Gastrocnemius medialis (tissue), 4 donors: ENCODE data around the gene SLC12A7. TPM values are rescaled to one million over a fixed set of nuclear protein-coding genes. Genes with fewer than 3 reads are reported as not detected.

ENCODE experiments used
- ATAC-seq, 2 donors: fragments of 150-250 bp; one replicate each; pipeline ENCODE4 v1.9.1; 2016
- DNase-seq, 2 donors: peaks; one replicate each; pipeline ENCODE4 v3.0.0-alpha.2; 2019
- H3K27ac ChIP-seq, 4 donors: fragments of 200-600 bp; sonication (generic); 1 replicate in 1 of 4; 2 replicates in 3 of 4; pipeline ENCODE4 v1.5.1; 2016 to 2018; ENCODE audit warnings: mild to moderate bottlenecking in 2 of 4, moderate library complexity in 1 of 4
- H3K27me3 ChIP-seq, 3 donors: fragments of 200-600 bp; sonication (generic) in 2 of 3; 1 replicate in 1 of 3; 2 replicates in 2 of 3; pipeline versions ENCODE4 v1.5.1 to v1.6.0; 2016 to 2019; ENCODE audit warnings: mild to moderate bottlenecking in 1 of 3, moderate library complexity in 1 of 3
- H3K36me3 ChIP-seq, 2 donors: fragments of 200-600 bp; sonication (generic) in 1 of 2; one replicate each; pipeline ENCODE4 v1.5.1; 2017 to 2018
- H3K4me1 ChIP-seq, 2 donors: fragments of 200-600 bp; sonication (generic) in 1 of 2; one replicate each; pipeline ENCODE4 v1.5.1; 2016 to 2017; ENCODE audit warnings: mild to moderate bottlenecking in 2 of 2
- H3K4me3 ChIP-seq, 4 donors: fragments of 200-600 bp; sonication (generic) in 3 of 4; 1 replicate in 1 of 4; 2 replicates in 3 of 4; pipeline ENCODE4 v1.5.1; 2016 to 2019; ENCODE audit warnings: mild to moderate bottlenecking in 2 of 4
- H3K9me3 ChIP-seq, 3 donors: fragments of 200-600 bp; sonication (generic) in 2 of 3; 1 replicate in 1 of 3; 2 replicates in 2 of 3; pipeline ENCODE4 v1.5.1; 2016 to 2019
- CTCF ChIP-seq, 5 experiments: fragments of 450-650 bp in 3 of 5; fragments of 200-600 bp in 2 of 5; sonication (generic) in 2 of 5; IDR thresholded peaks in 4 of 5; conservative IDR thresholded peaks in 1 of 5; 1 replicate in 4 of 5; 2 replicates in 1 of 5; pipeline ENCODE4 v1.5.1; 2016 to 2019; ENCODE audit warnings: antibody characterized with exemption in 5 of 5, mild to moderate bottlenecking in 3 of 5, moderate library complexity in 3 of 5
- POLR2A ChIP-seq, 2 donors: fragments of 450-650 bp; IDR thresholded peaks; one replicate each; pipeline ENCODE4 v1.6.1; 2017; ENCODE audit warnings: antibody characterized with exemption in 2 of 2, mild to moderate bottlenecking in 2 of 2, moderate library complexity in 2 of 2
- in situ Hi-C, 4 donors: fragments of 200-750 bp; cut with MboI; loops; one replicate each; pipeline versions ENCODE4 v1.15.0 to v1.8.0; 2017; ENCODE audit warnings: low sequenced_read_pairs in 4 of 4
- intact Hi-C: fragments of 100-400 bp; cut with DNase I; formaldehyde crosslinking; loops from one replicate; pipeline ENCODE4 v1.15.1; 2023; ENCODE audit warnings: low total_unique reads
- total RNA-seq, 4 donors: library from RNA; depleted of rRNA; stranded (reverse); fragments of >200 nt; gene quantifications; one replicate each; pipeline versions ENCODE4 v1.1.0 to v1.2.3, GENCODE V29; 2016

The SLC12A7 gene
- total RNA-seq, 4 donors from 2014 or later: 1.6 to 5.3 (median 3.5) TPM

- peaks cover 16 to 36% (median 33%) of the 10 kb centered on the region in 3 donors for H3K27me3 ChIP-seq
- peaks cover 0 to 3% of the 10 kb centered on the region in 2 donors for H3K4me1 ChIP-seq
- no peaks in the 10 kb centered on the region for H3K9me3 ChIP-seq
- H3K27ac ChIP-seq: peak overlapping the region; percentile 52 to 64 (median 58)
- ATAC-seq (peak; percentile 48 to 67), DNase-seq (peak; percentile 26 to 45)
- no peaks in the 10 kb centered on the region for H3K36me3 ChIP-seq
- H3K4me3 ChIP-seq: peak overlapping the region; percentile 39 to 67 (median 54)
- intact Hi-C loops: loop anchor here (2.0 kb wide), 1 partner anchor 136 kb away; no protein-coding TSS in a partner anchor
- TF ChIP-seq CTCF (IDR thresholded peaks at IDR 0.05 in 4 of 5, conservative IDR thresholded peaks at IDR 0.05 in 1 of 5) (peak in 3 of 5 experiments; percentile 15 to 36 (median 20)), POLR2A (IDR thresholded peaks at IDR 0.05) (no peak)
- in situ Hi-C loops: loop anchor here in 1 of 4 donors (25.0 kb wide), 1 partner anchor 133 kb away; no protein-coding TSS in a partner anchor
Measured at GRCh38 chr5:1004461-1005248, 107.2 kb downstream of the SLC12A7 start.

GRCh38 chr5:1003296-1003937 is 108.4 kb downstream of the SLC12A7 start:
- intact Hi-C loops: no loop called here
- no peaks in the 10 kb centered on the region for H3K4me1 ChIP-seq
- peaks cover 14 to 34% (median 28%) of the 10 kb centered on the region in 3 donors for H3K27me3 ChIP-seq
- TF ChIP-seq CTCF (IDR thresholded peaks at IDR 0.05 in 4 of 5, conservative IDR thresholded peaks at IDR 0.05 in 1 of 5): no peak
- no peak for TF ChIP-seq POLR2A (IDR thresholded peaks at IDR 0.05)
- ATAC-seq: no peak
- no peak overlapping the region for H3K4me3 ChIP-seq
- DNase-seq: peak in 1 of 2 donors; percentile 14
- H3K27ac ChIP-seq: peak overlapping the region in 3 of 4 donors; percentile 10 to 64 (median 18)
- no peaks in the 10 kb centered on the region for H3K36me3 ChIP-seq
- H3K9me3 ChIP-seq: no peaks in the 10 kb centered on the region
- in situ Hi-C loops: loop anchor here in 1 of 4 donors (25.0 kb wide), 1 partner anchor 134 kb away; no protein-coding TSS in a partner anchor

GRCh38 chr5:1002836-1003235 is 109.0 kb downstream of the SLC12A7 start:
- Histone ChIP-seq H3K27ac (no peak overlapping the region), H3K9me3 (no peaks in the 10 kb centered on the region), H3K36me3 (no peaks in the 10 kb centered on the region), H3K4me3 (no peak overlapping the region), H3K27me3 (peaks cover 13 to 34% (median 25%) of the 10 kb centered on the region in 3 donors), H3K4me1 (no peaks in the 10 kb centered on the region)
- ATAC-seq (no peak), DNase-seq (no peak)
- TF ChIP-seq CTCF (IDR thresholded peaks at IDR 0.05 in 4 of 5, conservative IDR thresholded peaks at IDR 0.05 in 1 of 5) (no peak), POLR2A (IDR thresholded peaks at IDR 0.05) (no peak)
- in situ Hi-C loops (loop anchor here in 1 of 4 donors (25.0 kb wide), 1 partner anchor 134 kb away; no protein-coding TSS in a partner anchor), intact Hi-C loops (no loop called here)

- Histone ChIP-seq H3K27ac (no peak overlapping the region), H3K4me1 (no peaks in the 10 kb centered on the region), H3K27me3 (peaks cover 10 to 28% (median 18%) of the 10 kb centered on the region in 3 donors), H3K36me3 (no peaks in the 10 kb centered on the region), H3K4me3 (no peak overlapping the region), H3K9me3 (no peaks in the 10 kb centered on the region)
- intact Hi-C loops (no loop called here), in situ Hi-C loops (loop anchor here in 1 of 4 donors (25.0 kb wide), 1 partner anchor 135 kb away; no protein-coding TSS in a partner anchor)
- no peak for TF ChIP-seq CTCF (IDR thresholded peaks at IDR 0.05 in 4 of 5, conservative IDR thresholded peaks at IDR 0.05 in 1 of 5)
- no peak for TF ChIP-seq POLR2A (IDR thresholded peaks at IDR 0.05)
- DNase-seq: no peak
- ATAC-seq: no peak
Measured at GRCh38 chr5:1002271-1002546, 109.7 kb downstream of the SLC12A7 start.
